Karpas-422 (cell line): ENCODE data around the gene SLC6A9. TPM values are rescaled to one million over a fixed set of nuclear protein-coding genes. Genes with fewer than 3 reads are reported as not detected.
A peak's percentile ranks its signal among the peaks of the same experiment; 100 is the strongest.

Source experiments
- DNase-seq: peaks from one replicate; pipeline ENCODE4 v3.0.0-alpha.2; 2015
- H2AFZ ChIP-seq: fragments of 200-600 bp; sonication (generic); 2 replicates; pipeline ENCODE4 v1.6.1; 2014; ENCODE audit warnings: antibody characterized with exemption, low read length, mixed read lengths
- H3K27ac ChIP-seq: fragments of 200-600 bp; sonication (generic); 2 replicates; pipeline ENCODE4 v1.5.1; 2014; ENCODE audit warnings: mild to moderate bottlenecking, low read length, moderate library complexity
- H3K27me3 ChIP-seq: fragments of 200-600 bp; sonication (generic); 2 replicates; pipeline ENCODE4 v1.6.1; 2014; ENCODE audit warnings: low read length, mixed read lengths
- H3K36me3 ChIP-seq: fragments of 200-600 bp; sonication (generic); 2 replicates; pipeline ENCODE4 v1.6.1; 2014; ENCODE audit warnings: low read length, mixed read lengths; ENCODE audit not compliant: insufficient read depth
- H3K4me1 ChIP-seq: fragments of 200-600 bp; sonication (generic); 2 replicates; pipeline ENCODE4 v1.6.1; 2014; ENCODE audit warnings: mild to moderate bottlenecking, low read length, mixed read lengths
- H3K4me2 ChIP-seq: fragments of 200-600 bp; sonication (generic); 2 replicates; pipeline ENCODE4 v1.6.1; 2014; ENCODE audit warnings: low read length, low read depth, mild to moderate bottlenecking; ENCODE audit not compliant: poor library complexity, severe bottlenecking
- H3K4me3 ChIP-seq: fragments of 200-600 bp; sonication (generic); 2 replicates; pipeline ENCODE4 v1.5.1; 2014; ENCODE audit warnings: mild to moderate bottlenecking, antibody characterized with exemption, low read length, mixed read lengths
- H3K79me2 ChIP-seq: fragments of 200-600 bp; sonication (generic); 2 replicates; pipeline ENCODE4 v1.6.1; 2014; ENCODE audit warnings: mild to moderate bottlenecking, low read length, mixed read lengths
- H3K9ac ChIP-seq: fragments of 200-600 bp; sonication (generic); 2 replicates; pipeline ENCODE4 v1.6.0; 2014; ENCODE audit warnings: low read length
- H3K9me2 ChIP-seq: fragments of 200-600 bp; sonication (generic), shearing (Covaris generic); replicated peaks from 2 replicates; pipeline ENCODE4 v1.6.0; 2014; ENCODE audit warnings: mild to moderate bottlenecking, low read length, moderate library complexity; ENCODE audit not compliant: insufficient read depth
- H3K9me3 ChIP-seq: fragments of 300-700, 200-600 bp; sonication (generic); 2 replicates; pipeline ENCODE4 v1.6.1; 2014; ENCODE audit warnings: low read length, mixed read lengths
- H4K20me1 ChIP-seq: fragments of 200-600 bp; sonication (generic); 2 replicates; pipeline ENCODE4 v1.6.1; 2014; ENCODE audit warnings: mild to moderate bottlenecking, antibody characterized with exemption, low read length, low read depth; ENCODE audit not compliant: insufficient read depth
- total RNA-seq: library from RNA; depleted of rRNA; stranded (reverse); fragments of >200 nt; shearing (Covaris generic); gene quantifications from 2 replicates; pipeline ENCODE4 v1.2.3, GENCODE V29; 2014; ENCODE audit warnings: low replicate concordance

The SLC6A9 gene
- total RNA-seq, 1 experiment from 2014 or later, result 7.9 TPM

GRCh38 chr1:44059212-44059611 lies 27.9 kb upstream of the SLC6A9 start:
- DNase-seq, result no peak
- no peaks in the 10 kb centered on the region for H3K9me2 ChIP-seq
- H3K4me2 ChIP-seq, result no peak overlapping the region
- no peaks in the 10 kb centered on the region for H3K4me1 ChIP-seq
- H3K4me3 ChIP-seq, result no peak overlapping the region
- H3K79me2 ChIP-seq, result no peaks in the 10 kb centered on the region
- H3K36me3 ChIP-seq, result no peaks in the 10 kb centered on the region
- H3K9ac ChIP-seq, result no peak overlapping the region
- H4K20me1 ChIP-seq, result no peaks in the 10 kb centered on the region
- no peaks in the 10 kb centered on the region for H3K9me3 ChIP-seq
- no peaks in the 10 kb centered on the region for H3K27me3 ChIP-seq
- no peak overlapping the region for H3K27ac ChIP-seq
- H2AFZ ChIP-seq, result no peak overlapping the region

- Histone ChIP-seq H3K4me3 (no peak overlapping the region), H3K27ac (no peak overlapping the region), H3K79me2 (no peaks in the 10 kb centered on the region), H3K9ac (no peak overlapping the region), H4K20me1 (no peaks in the 10 kb centered on the region), H2AFZ (no peak overlapping the region), H3K27me3 (no peaks in the 10 kb centered on the region), H3K36me3 (no peaks in the 10 kb centered on the region), H3K9me2 (no peaks in the 10 kb centered on the region), H3K4me1 (no peaks in the 10 kb centered on the region), H3K4me2 (no peak overlapping the region), H3K9me3 (no peaks in the 10 kb centered on the region)
- DNase-seq, result no peak
These were observed 26.0 kb upstream of the SLC6A9 start for GRCh38 chr1:44057293-44057692.

GRCh38 chr1:44053394-44053793 lies 22.1 kb upstream of the SLC6A9 start:
- peaks cover 6% of the 10 kb centered on the region for H3K4me1 ChIP-seq
- H2AFZ ChIP-seq, result no peak overlapping the region
- H3K27ac ChIP-seq, result no peak overlapping the region
- H3K9me3 ChIP-seq, result no peaks in the 10 kb centered on the region
- no peak overlapping the region for H3K4me3 ChIP-seq
- H4K20me1 ChIP-seq, result no peaks in the 10 kb centered on the region
- no peak overlapping the region for H3K9ac ChIP-seq
- H3K4me2 ChIP-seq, result no peak overlapping the region
- no peaks in the 10 kb centered on the region for H3K36me3 ChIP-seq
- H3K79me2 ChIP-seq, result no peaks in the 10 kb centered on the region
- H3K9me2 ChIP-seq, result no peaks in the 10 kb centered on the region
- H3K27me3 ChIP-seq, result no peaks in the 10 kb centered on the region
- no peak for DNase-seq

GRCh38 chr1:44050261-44050660 lies 19.0 kb upstream of the SLC6A9 start:
- Histone ChIP-seq H3K9me3 (no peaks in the 10 kb centered on the region), H3K4me2 (no peak overlapping the region), H3K4me3 (no peak overlapping the region), H4K20me1 (no peaks in the 10 kb centered on the region), H3K4me1 (peaks cover 6% of the 10 kb centered on the region), H3K27me3 (no peaks in the 10 kb centered on the region), H2AFZ (no peak overlapping the region), H3K9ac (no peak overlapping the region), H3K9me2 (no peaks in the 10 kb centered on the region), H3K79me2 (no peaks in the 10 kb centered on the region), H3K27ac (no peak overlapping the region), H3K36me3 (no peaks in the 10 kb centered on the region)
- peak; percentile 61 for DNase-seq

GRCh38 chr1:44049839-44050238 lies 18.6 kb upstream of the SLC6A9 start:
- no peaks in the 10 kb centered on the region for H3K27me3 ChIP-seq
- H3K4me3 ChIP-seq, result no peak overlapping the region
- H3K4me2 ChIP-seq, result no peak overlapping the region
- H4K20me1 ChIP-seq, result no peaks in the 10 kb centered on the region
- H2AFZ ChIP-seq, result no peak overlapping the region
- no peaks in the 10 kb centered on the region for H3K79me2 ChIP-seq
- H3K9me2 ChIP-seq, result no peaks in the 10 kb centered on the region
- no peaks in the 10 kb centered on the region for H3K36me3 ChIP-seq
- H3K27ac ChIP-seq, result no peak overlapping the region
- no peak for DNase-seq
- peaks cover 6% of the 10 kb centered on the region for H3K4me1 ChIP-seq
- no peak overlapping the region for H3K9ac ChIP-seq
- H3K9me3 ChIP-seq, result no peaks in the 10 kb centered on the region

- H3K4me3 ChIP-seq, result no peak overlapping the region
- H3K27me3 ChIP-seq, result no peaks in the 10 kb centered on the region
- DNase-seq, result no peak
- H2AFZ ChIP-seq, result no peak overlapping the region
- H3K4me1 ChIP-seq, result peaks cover 6% of the 10 kb centered on the region
- H3K27ac ChIP-seq, result no peak overlapping the region
- no peaks in the 10 kb centered on the region for H3K9me2 ChIP-seq
- no peaks in the 10 kb centered on the region for H3K79me2 ChIP-seq
- H3K9ac ChIP-seq, result no peak overlapping the region
- no peak overlapping the region for H3K4me2 ChIP-seq
- H3K9me3 ChIP-seq, result no peaks in the 10 kb centered on the region
- no peaks in the 10 kb centered on the region for H3K36me3 ChIP-seq
- no peaks in the 10 kb centered on the region for H4K20me1 ChIP-seq
These were observed 17.4 kb upstream of the SLC6A9 start for GRCh38 chr1:44048532-44049215.

- no peaks in the 10 kb centered on the region for H3K27me3 ChIP-seq
- H2AFZ ChIP-seq, result peak overlapping the region; percentile 56; the same call in 1 of the 2 replicates
- no peaks in the 10 kb centered on the region for H3K36me3 ChIP-seq
- H3K4me1 ChIP-seq, result peaks cover 6% of the 10 kb centered on the region
- no peak overlapping the region for H3K9ac ChIP-seq
- H3K27ac ChIP-seq, result no peak overlapping the region
- H4K20me1 ChIP-seq, result no peaks in the 10 kb centered on the region
- no peaks in the 10 kb centered on the region for H3K9me3 ChIP-seq
- H3K9me2 ChIP-seq, result no peaks in the 10 kb centered on the region
- no peak overlapping the region; the same call in 1 of the 2 replicates for H3K4me3 ChIP-seq
- no peaks in the 10 kb centered on the region for H3K79me2 ChIP-seq
- no peak for DNase-seq
- no peak overlapping the region for H3K4me2 ChIP-seq
These were observed 15.9 kb upstream of the SLC6A9 start for GRCh38 chr1:44047131-44047530.

GRCh38 chr1:44045064-44045463 lies 13.8 kb upstream of the SLC6A9 start:
- H3K9me3 ChIP-seq, result no peaks in the 10 kb centered on the region

More at GRCh38 chr1:44045064-44045463, 13.8 kb upstream of the SLC6A9 start:
- Histone ChIP-seq H3K27me3 (no peaks in the 10 kb centered on the region), H3K4me2 (no peak overlapping the region), H3K36me3 (no peaks in the 10 kb centered on the region), H3K9ac (no peak overlapping the region), H3K9me2 (no peaks in the 10 kb centered on the region), H3K27ac (no peak overlapping the region), H4K20me1 (no peaks in the 10 kb centered on the region), H2AFZ (no peak overlapping the region), H3K79me2 (no peaks in the 10 kb centered on the region), H3K4me1 (peaks cover 10% of the 10 kb centered on the region), H3K4me3 (no peak overlapping the region)
- DNase-seq, result no peak
